Naive thymus-derived CD4-positive, alpha-beta T cell (primary cell): Measurements from ENCODE around the gene IL1RAPL2. TPM values are rescaled to one million over a fixed set of nuclear protein-coding genes. Genes with fewer than 3 reads are reported as not detected.

Source experiments
- ATAC-seq: fragments of 150-1000 bp; cut with Tn5 transposase; 2 replicates; pipeline ENCODE4 v1.10.0; 2021; ENCODE audit warnings: mild to moderate bottlenecking, moderate library complexity
- CTCF ChIA-PET: fragments of 350-600 bp; sonication (Branson Sonifier 250); formaldehyde crosslinking; loops from one replicate; lab custom pipeline; 2021; ENCODE audit warnings: antibody characterized with exemption; lab: Charles Lee
- POLR2A ChIA-PET: fragments of 350-600 bp; sonication (Branson Sonifier 250); formaldehyde crosslinking; loops from one replicate; lab custom pipeline; 2021; ENCODE audit warnings: antibody characterized with exemption, inconsistent platforms; lab: Charles Lee
- DNase-seq, 9 donors: peaks; one replicate each; pipeline versions ENCODE4 v3.0.0 to v3.0.0-alpha.2; 2020 to 2022; ENCODE audit warnings: mixed read lengths in 1 of 9
- H3K27ac ChIP-seq: one replicate; pipeline ENCODE4 v1.7.0; 2013; ENCODE audit warnings: mild to moderate bottlenecking, low read depth, low read length, moderate library complexity
- H3K27me3 ChIP-seq, 2 donors: one replicate each; pipeline ENCODE4 v1.7.0; 2013; ENCODE audit warnings: low read length in 2 of 2, mild to moderate bottlenecking in 2 of 2, moderate library complexity in 2 of 2; ENCODE audit not compliant: control insufficient read depth in 2 of 2, insufficient read depth in 2 of 2
- H3K36me3 ChIP-seq, 3 experiments: 1 replicate in 2 of 3; 2 replicates in 1 of 3; pipeline ENCODE4 v1.7.0; 2013; ENCODE audit warnings: low read length in 3 of 3, mild to moderate bottlenecking in 3 of 3, moderate library complexity in 1 of 3; ENCODE audit not compliant: insufficient read depth in 3 of 3, control insufficient read depth in 2 of 3
- H3K4me1 ChIP-seq, 2 donors: one replicate each; pipeline ENCODE4 v1.7.0; 2013; ENCODE audit warnings: low read length in 2 of 2, mild to moderate bottlenecking in 2 of 2, moderate library complexity in 1 of 2; ENCODE audit not compliant: control insufficient read depth in 2 of 2, insufficient read depth in 2 of 2
- H3K4me3 ChIP-seq: 2 replicates; pipeline ENCODE4 v1.7.0; 2013; ENCODE audit warnings: mild to moderate bottlenecking, low read length
- H3K9me3 ChIP-seq, 3 experiments: 1 replicate in 2 of 3; 2 replicates in 1 of 3; pipeline ENCODE4 v1.7.0; 2013; ENCODE audit warnings: low read length in 3 of 3; ENCODE audit not compliant: control insufficient read depth in 2 of 3
- H3K27ac Mint-ChIP-seq, 9 donors: one replicate each; pipeline ENCODE4 v1.8.0; 2020 to 2022; ENCODE audit warnings: mixed read lengths in 9 of 9, mild to moderate bottlenecking in 8 of 9, moderate library complexity in 5 of 9, inconsistent platforms in 2 of 9
- H3K27me3 Mint-ChIP-seq, 5 donors: one replicate each; pipeline ENCODE4 v1.8.0; 2021 to 2022; ENCODE audit warnings: mixed read lengths in 5 of 5, mild to moderate bottlenecking in 1 of 5
- H3K36me3 Mint-ChIP-seq, 5 donors: one replicate each; pipeline ENCODE4 v1.8.0; 2020 to 2022; ENCODE audit warnings: mixed read lengths in 5 of 5, mild to moderate bottlenecking in 3 of 5, inconsistent platforms in 1 of 5
- H3K4me1 Mint-ChIP-seq, 7 donors: one replicate each; pipeline ENCODE4 v1.8.0; 2020 to 2022; ENCODE audit warnings: mixed read lengths in 7 of 7, mild to moderate bottlenecking in 3 of 7, inconsistent platforms in 1 of 7
- H3K4me3 Mint-ChIP-seq, 10 donors: one replicate each; pipeline ENCODE4 v1.8.0; 2020 to 2022; ENCODE audit warnings: mild to moderate bottlenecking in 10 of 10, mixed read lengths in 10 of 10, moderate library complexity in 6 of 10, inconsistent platforms in 2 of 10
- H3K9me3 Mint-ChIP-seq, 11 donors: one replicate each; pipeline ENCODE4 v1.8.0; 2020 to 2022; ENCODE audit warnings: mixed read lengths in 11 of 11, mild to moderate bottlenecking in 4 of 11, inconsistent platforms in 1 of 11, moderate library complexity in 1 of 11
- intact Hi-C, 2 donors: fragments of 100-400 bp; cut with micrococcal nuclease; formaldehyde crosslinking; loops; one replicate each; pipeline ENCODE4 v1.15.1; 2023
- polyA plus RNA-seq, 2 donors: library from polyadenylated mRNA; unstranded; fragments of 300-500 nt; fragmentation: Illumina TruSeq; gene quantifications; one replicate each; pipeline ENCODE4 v1.2.3, GENCODE V29; 2021
- total RNA-seq, 6 experiments: library from RNA in 5 of 6; stranded (reverse) in 5 of 6; gene quantifications; 1 replicate in 5 of 6; 2 replicates in 1 of 6; pipeline ENCODE4 v1.2.3 and lab custom pipeline; 2021 to 2026

IL1RAPL2 gene
- total and polyA plus RNA-seq, 7 experiments from 2014 or later = not detected

DNA sequence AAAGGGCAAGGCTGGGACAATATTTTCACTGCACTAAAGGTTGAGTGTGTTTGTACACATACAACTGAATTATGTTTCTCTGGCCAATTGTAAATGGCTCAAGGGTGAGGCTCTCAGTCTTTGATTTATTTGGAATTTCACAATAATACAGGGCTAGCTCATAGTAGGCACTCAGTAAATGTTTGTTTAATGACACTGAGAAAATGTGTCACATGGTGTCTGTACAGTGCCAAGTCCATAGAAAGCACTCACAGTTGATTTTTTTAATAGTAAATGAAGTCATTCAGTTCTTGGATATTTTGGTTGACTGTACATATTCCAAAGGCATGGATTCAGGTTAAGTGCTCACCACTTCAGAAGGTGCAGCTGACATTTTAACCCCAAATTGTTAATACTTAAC, 176.4 kb downstream of the IL1RAPL2 start:
- Mint-ChIP-seq H3K27ac (no peak overlapping the region), H3K27me3 (peaks cover 0 to 4% (median 0%) of the 10 kb centered on the region in 5 donors), H3K36me3 (no peaks in the 10 kb centered on the region), H3K9me3 (peaks cover 0 to 4% (median 0%) of the 10 kb centered on the region in 11 donors), H3K4me1 (no peaks in the 10 kb centered on the region), H3K4me3 (no peak overlapping the region)
- Histone ChIP-seq H3K27ac (no peak overlapping the region), H3K27me3 (no peaks in the 10 kb centered on the region), H3K36me3 (no peaks in the 10 kb centered on the region), H3K4me1 (no peaks in the 10 kb centered on the region), H3K9me3 (no peaks in the 10 kb centered on the region), H3K4me3 (no peak overlapping the region)
- ChIA-PET POLR2A (no interaction called here), CTCF (no interaction called here)
- DNase-seq (no peak), ATAC-seq (no peak)
- intact Hi-C loops = no loop called here

DNA sequence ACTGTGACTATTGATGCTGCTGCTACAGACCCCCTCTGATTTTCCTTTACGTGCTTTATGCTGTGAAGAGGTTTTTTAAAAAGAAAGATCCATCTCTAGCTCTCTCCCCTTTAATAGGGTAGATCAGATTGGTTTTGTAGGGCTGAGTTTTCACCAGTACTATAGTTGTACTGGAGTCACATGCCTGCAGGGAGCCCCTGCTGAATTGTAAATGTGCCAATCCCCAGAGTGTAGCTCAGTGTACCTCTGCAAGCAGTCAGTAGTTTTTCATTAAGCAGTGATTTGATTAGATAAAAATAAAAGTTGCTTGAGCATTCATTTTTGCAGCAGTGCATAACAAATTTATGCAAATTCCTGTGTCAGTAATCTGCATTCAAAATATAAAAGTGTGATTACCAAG, 179.2 kb downstream of the IL1RAPL2 start:
- POLR2A ChIA-PET = no interaction called here
- Mint-ChIP-seq H3K4me1 (no peaks in the 10 kb centered on the region), H3K4me3 (no peak overlapping the region)

DNA sequence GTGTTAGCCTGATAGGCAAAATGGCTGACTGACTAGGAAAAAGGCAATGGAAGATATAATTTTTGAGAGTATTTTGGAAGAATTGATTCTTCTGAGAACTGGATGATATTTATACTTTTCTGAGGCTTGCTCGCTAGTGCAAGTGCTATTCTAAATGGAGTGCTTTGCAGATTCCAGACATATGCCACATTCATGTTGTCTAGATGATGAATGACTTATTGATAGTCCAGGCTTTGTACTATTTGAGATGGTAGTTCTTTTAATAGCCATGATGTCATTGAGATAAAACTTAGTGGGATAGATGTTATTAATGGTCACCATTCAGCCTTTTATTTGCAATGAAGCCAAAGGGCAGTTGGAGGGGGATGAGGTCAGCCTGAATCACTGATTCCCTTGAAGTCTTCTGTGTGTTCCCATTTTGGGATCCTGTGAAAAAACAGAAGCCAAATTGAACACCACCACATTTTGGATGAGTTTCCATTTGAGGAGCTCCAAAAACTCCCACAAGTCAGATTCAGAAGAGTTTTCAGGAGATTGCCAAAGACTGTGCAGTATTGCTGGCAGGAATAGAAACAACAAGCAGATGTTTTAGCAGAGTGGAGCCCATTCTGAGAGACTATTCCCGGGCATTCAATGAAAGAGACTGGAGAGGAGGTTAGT, 184.1 kb downstream of the IL1RAPL2 start:
- no peak for DNase-seq
- H3K9me3 Mint-ChIP-seq = no peaks in the 10 kb centered on the region
- Histone ChIP-seq H3K4me1 (no peaks in the 10 kb centered on the region), H3K27me3 (no peaks in the 10 kb centered on the region), H3K9me3 (no peaks in the 10 kb centered on the region), H3K4me3 (no peak overlapping the region), H3K36me3 (no peaks in the 10 kb centered on the region), H3K27ac (no peak overlapping the region)
- no peaks in the 10 kb centered on the region for H3K4me1 Mint-ChIP-seq
- peaks cover 0 to 4% (median 0%) of the 10 kb centered on the region in 5 donors for H3K27me3 Mint-ChIP-seq
- ATAC-seq = no peak
- intact Hi-C loops = no loop called here
- H3K27ac Mint-ChIP-seq = no peak overlapping the region
- H3K4me3 Mint-ChIP-seq = no peak overlapping the region
- ChIA-PET POLR2A (no interaction called here), CTCF (no interaction called here)
- no peaks in the 10 kb centered on the region for H3K36me3 Mint-ChIP-seq

More for the DNA sequence above, 179.2 kb downstream of the IL1RAPL2 start:
- no peak overlapping the region for H3K27ac ChIP-seq
- CTCF ChIA-PET = no interaction called here
- H3K9me3 ChIP-seq = no peaks in the 10 kb centered on the region
- Mint-ChIP-seq H3K27me3 (peaks cover 0 to 4% (median 0%) of the 10 kb centered on the region in 5 donors), H3K9me3 (no peaks in the 10 kb centered on the region), H3K27ac (no peak overlapping the region), H3K36me3 (no peaks in the 10 kb centered on the region)
- ATAC-seq (no peak), DNase-seq (no peak)
- no peak overlapping the region for H3K4me3 ChIP-seq
- intact Hi-C loops = no loop called here
- no peaks in the 10 kb centered on the region for H3K27me3 ChIP-seq
- no peaks in the 10 kb centered on the region for H3K4me1 ChIP-seq
- no peaks in the 10 kb centered on the region for H3K36me3 ChIP-seq

DNA sequence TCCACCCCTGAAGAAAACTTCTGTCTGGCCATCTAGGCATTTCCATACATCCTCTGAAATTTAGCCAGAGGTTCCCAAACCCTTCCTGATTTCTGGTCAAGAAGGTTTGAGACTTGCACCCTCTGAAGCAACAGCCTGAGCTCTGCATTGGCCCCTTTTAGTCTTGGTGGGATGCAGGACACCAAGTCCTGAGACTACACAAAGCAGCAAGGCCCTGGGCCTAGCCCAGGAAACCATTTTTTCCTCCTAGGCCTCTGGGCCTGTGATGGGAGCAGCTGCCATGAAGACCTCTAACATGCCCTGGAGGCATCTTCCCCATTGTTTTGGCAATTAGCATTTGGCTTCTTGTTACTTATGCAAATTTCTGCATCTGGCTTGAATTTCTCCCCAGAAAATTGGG, 196.6 kb downstream of the IL1RAPL2 start:
- Mint-ChIP-seq H3K36me3 (peaks cover 0 to 7% (median 0%) of the 10 kb centered on the region in 5 donors), H3K4me1 (no peaks in the 10 kb centered on the region), H3K9me3 (peaks cover 3 to 34% (median 11%) of the 10 kb centered on the region in 11 donors), H3K4me3 (no peak overlapping the region), H3K27me3 (peaks cover 0 to 4% (median 0%) of the 10 kb centered on the region in 5 donors), H3K27ac (no peak overlapping the region)
- Histone ChIP-seq H3K36me3 (no peaks in the 10 kb centered on the region), H3K27me3 (no peaks in the 10 kb centered on the region), H3K4me1 (no peaks in the 10 kb centered on the region), H3K9me3 (no peaks in the 10 kb centered on the region), H3K27ac (no peak overlapping the region), H3K4me3 (no peak overlapping the region)
- ChIA-PET CTCF (no interaction called here), POLR2A (no interaction called here)
- ATAC-seq = no peak
- DNase-seq = no peak
- intact Hi-C loops = no loop called here

DNA sequence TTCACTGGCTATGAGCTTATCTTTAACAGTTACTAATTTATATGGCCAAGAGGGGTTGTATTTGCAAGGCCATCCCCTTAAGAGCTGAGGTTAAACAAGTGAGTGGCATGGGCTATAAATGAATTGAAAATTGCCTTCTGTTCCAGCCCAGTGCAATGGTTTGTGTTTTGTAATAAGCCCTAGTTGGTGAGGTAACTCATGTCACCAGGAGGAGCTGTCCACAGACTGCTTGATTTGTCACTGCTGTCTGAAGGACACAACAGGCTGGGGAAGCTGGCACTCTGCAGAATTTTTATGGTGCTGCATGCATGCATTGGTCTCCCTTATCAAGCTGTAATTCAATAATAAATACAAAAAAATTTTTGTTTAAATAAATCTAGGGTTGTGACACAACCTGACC, 223.8 kb downstream of the IL1RAPL2 start:
- Mint-ChIP-seq H3K4me1 (no peaks in the 10 kb centered on the region), H3K27me3 (peaks cover 0 to 7% (median 0%) of the 10 kb centered on the region in 5 donors), H3K36me3 (no peaks in the 10 kb centered on the region), H3K27ac (no peak overlapping the region), H3K9me3 (peaks cover 0 to 2% (median 0%) of the 10 kb centered on the region in 11 donors), H3K4me3 (no peak overlapping the region)
- POLR2A ChIA-PET = no interaction called here
- Histone ChIP-seq H3K36me3 (no peaks in the 10 kb centered on the region), H3K27ac (no peak overlapping the region), H3K4me3 (no peak overlapping the region), H3K9me3 (no peaks in the 10 kb centered on the region), H3K4me1 (no peaks in the 10 kb centered on the region), H3K27me3 (no peaks in the 10 kb centered on the region)
- DNase-seq = no peak
- CTCF ChIA-PET = no interaction called here
- ATAC-seq = no peak
- intact Hi-C loops = no loop called here

DNA sequence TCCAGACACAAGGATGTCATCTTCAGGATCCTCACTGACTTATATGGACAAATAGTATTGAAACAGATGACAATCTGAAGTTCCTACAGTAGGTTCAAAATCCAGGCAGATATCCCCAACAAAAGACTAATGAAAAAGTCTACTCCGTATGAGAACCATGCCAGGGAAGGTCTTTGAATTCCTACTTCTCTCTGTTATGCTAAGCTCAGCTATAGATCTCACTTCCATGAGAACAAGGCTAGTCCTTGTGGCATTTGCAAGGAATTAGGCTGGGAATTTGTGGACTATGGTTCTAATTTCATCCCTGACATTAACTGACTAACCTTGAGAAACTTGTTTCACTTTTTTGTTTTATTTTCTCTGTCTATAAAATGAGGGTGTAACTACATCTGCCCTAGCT, 229.8 kb downstream of the IL1RAPL2 start:
- Histone ChIP-seq H3K4me3 (no peak overlapping the region), H3K36me3 (no peaks in the 10 kb centered on the region), H3K4me1 (no peaks in the 10 kb centered on the region), H3K27ac (no peak overlapping the region), H3K27me3 (no peaks in the 10 kb centered on the region), H3K9me3 (no peaks in the 10 kb centered on the region)
- no peaks in the 10 kb centered on the region for H3K4me1 Mint-ChIP-seq
- H3K4me3 Mint-ChIP-seq = no peak overlapping the region
- no peak for ATAC-seq
- no peaks in the 10 kb centered on the region for H3K27me3 Mint-ChIP-seq
- H3K36me3 Mint-ChIP-seq = no peaks in the 10 kb centered on the region
- DNase-seq = no peak
- POLR2A ChIA-PET = no interaction called here
- intact Hi-C loops = loop anchor here in 1 of 2 donors (5.0 kb wide), 1 partner anchor 126 kb away; no protein-coding TSS in a partner anchor
- no peaks in the 10 kb centered on the region for H3K9me3 Mint-ChIP-seq
- no peak overlapping the region for H3K27ac Mint-ChIP-seq
- CTCF ChIA-PET = no interaction called here

DNA sequence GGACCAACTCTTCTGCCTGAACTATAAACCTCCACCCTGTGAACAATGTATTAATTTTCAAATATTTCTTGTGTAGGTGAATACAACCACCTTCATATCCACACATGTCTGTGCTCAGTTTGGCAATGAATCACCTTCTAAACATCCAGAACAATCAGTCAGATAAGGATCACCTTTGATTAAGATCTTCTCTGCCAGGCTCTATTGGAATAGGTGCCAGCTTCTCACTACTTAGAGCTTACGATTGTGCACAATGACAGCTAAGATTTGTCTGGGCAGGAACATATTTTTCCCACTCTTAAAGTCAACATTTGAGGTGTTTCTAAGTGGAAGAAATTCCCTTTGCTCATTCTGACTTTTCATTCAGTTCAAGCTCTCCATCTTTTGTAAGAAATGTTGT, 237.2 kb downstream of the IL1RAPL2 start:
- Histone ChIP-seq H3K4me1 (no peaks in the 10 kb centered on the region), H3K27ac (no peak overlapping the region), H3K36me3 (no peaks in the 10 kb centered on the region), H3K9me3 (no peaks in the 10 kb centered on the region), H3K4me3 (no peak overlapping the region), H3K27me3 (no peaks in the 10 kb centered on the region)
- POLR2A ChIA-PET = no interaction called here
- CTCF ChIA-PET = no interaction called here
- intact Hi-C loops = no loop called here
- H3K36me3 Mint-ChIP-seq = no peaks in the 10 kb centered on the region
- no peaks in the 10 kb centered on the region for H3K27me3 Mint-ChIP-seq
- H3K9me3 Mint-ChIP-seq = peaks cover 0 to 1% (median 0%) of the 10 kb centered on the region in 11 donors
- no peaks in the 10 kb centered on the region for H3K4me1 Mint-ChIP-seq
- no peak for DNase-seq
- H3K4me3 Mint-ChIP-seq = no peak overlapping the region
- no peak for ATAC-seq
- no peak overlapping the region for H3K27ac Mint-ChIP-seq
